Neural cell (in vitro differentiated cells): ENCODE results near the gene ATPAF1.

Experiments
- CTCF ChIP-seq: fragments of 450-650 bp; IDR thresholded peaks from 2 replicates; pipeline ENCODE4 v1.5.1; 2014; ENCODE audit warnings: antibody characterized with exemption, mild to moderate bottlenecking, moderate library complexity; ENCODE audit not compliant: poor library complexity, severe bottlenecking
- RAD21 ChIP-seq: fragments of 450-650 bp; conservative IDR thresholded peaks from 2 replicates; pipeline ENCODE4 v1.6.1; 2014; ENCODE audit warnings: antibody characterized with exemption, mild to moderate bottlenecking, moderate library complexity

- TF ChIP-seq CTCF: no peak
- TF ChIP-seq RAD21: no peak
Measured at GRCh38 chr1:46639547-46639946, 28.6 kb downstream of the ATPAF1 start.
